Right hindlimb (tissue), 1 donor: Measurements from ENCODE around the gene KCND3.

ENCODE experiments used
- DNase-seq: peaks from one replicate; pipeline ENCODE4 v3.0.0-alpha.2; 2018

The KCND3 gene

GRCh38 chr1:111836111-111836510, 153.4 kb downstream of the KCND3 start:
- no peak for DNase-seq

GRCh38 chr1:111835514-111835913, 154.0 kb downstream of the KCND3 start:
- no peak for DNase-seq

GRCh38 chr1:111834956-111835355, 154.5 kb downstream of the KCND3 start:
- no peak for DNase-seq

DNA sequence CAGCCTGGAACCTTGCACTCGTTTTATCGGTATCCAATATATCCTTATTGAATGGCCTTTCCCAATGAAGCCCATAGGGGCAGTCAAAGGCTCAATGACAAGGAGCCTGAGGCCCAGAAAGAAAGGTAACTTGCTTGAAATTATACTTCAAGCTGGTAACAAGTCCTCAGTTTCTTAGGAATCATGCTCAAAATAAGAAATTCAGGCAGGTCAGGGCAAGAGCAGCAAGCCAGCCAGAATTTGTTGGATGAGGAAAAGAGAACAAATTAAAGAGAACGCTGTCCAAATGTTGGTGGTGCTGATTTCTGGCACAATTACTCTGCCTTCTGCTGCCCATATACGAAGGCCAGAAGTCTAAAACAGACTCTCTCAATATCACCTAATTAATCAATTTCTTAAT, 156.1 kb downstream of the KCND3 start:
- DNase-seq, result no peak

DNA sequence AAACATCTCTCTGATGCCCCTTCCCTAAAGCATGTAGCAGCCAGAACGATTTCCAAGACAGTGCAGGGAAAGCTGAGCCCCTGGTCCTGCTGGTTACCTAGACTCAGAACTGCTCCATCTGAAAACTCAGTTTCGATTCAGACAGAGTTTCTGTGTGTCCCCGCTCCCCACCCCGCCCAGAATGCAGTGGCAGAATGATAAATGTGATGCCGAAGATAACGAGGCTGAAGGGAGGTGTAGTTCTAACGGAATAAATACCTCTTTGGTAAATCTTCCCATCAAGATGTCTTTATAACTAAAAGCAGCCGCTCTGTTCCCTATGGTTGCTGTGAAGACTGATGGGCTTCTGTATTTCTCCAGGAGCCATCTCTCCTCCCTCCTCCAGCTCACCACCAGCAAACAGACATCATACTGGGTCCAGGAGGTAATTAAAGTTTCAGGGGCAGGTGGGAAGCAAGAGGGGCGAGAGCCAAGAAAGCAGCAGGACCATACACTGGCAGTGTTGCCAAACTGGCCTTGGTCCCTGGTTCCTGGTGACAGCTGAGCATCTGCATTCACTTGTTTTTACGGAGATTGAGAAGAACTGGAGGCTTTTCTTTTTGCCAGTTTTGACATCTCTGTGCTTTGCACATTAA, 156.8 kb downstream of the KCND3 start:
- DNase-seq, result no peak

DNA sequence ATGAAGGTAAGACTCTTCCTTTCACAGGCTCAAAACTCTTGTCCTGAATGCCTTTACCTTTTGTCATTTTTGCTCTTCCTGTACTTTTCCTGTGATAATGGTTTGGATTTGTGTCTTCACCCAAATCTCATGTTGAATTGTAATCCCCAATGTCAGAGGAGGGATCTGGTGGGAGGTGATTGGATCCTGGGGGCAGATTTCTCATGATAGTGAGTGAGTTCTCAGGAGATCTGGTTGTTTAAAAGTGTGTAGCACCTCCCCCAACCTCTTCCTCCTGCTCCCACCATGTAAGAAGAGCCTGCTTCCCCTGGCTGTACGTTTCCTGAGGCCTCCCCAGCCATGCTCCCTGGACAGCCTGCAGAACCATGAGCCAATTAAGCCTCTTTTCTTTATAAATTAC, 158.3 kb downstream of the KCND3 start:
- DNase-seq, result no peak

- DNase-seq, result no peak
Measured at GRCh38 chr1:111827946-111828345, 161.5 kb downstream of the KCND3 start.

GRCh38 chr1:111826278-111826677, 163.2 kb downstream of the KCND3 start:
- no peak for DNase-seq

- DNase-seq, result no peak
Measured at GRCh38 chr1:111825217-111825616, 164.3 kb downstream of the KCND3 start.

DNA sequence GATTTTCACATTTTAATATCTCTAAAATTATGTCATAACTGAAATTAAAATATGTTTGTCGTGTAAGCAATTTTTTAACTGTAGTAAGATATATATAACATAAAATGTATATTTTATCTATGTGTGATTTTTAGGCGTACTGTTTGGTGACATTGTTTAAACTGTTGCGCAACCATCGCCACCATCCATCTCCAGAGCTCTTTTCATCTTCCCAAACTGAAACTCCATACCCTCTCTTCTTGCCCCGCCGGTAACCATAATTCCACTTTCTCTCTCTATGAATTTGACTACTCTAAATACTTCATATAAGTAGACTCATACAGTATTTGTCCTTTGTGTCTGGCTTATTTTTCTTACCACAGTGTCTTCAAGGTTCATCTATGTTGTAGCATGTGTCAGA, 167.3 kb downstream of the KCND3 start:
- no peak for DNase-seq

- DNase-seq, result no peak
Measured at GRCh38 chr1:111821121-111821745, 168.2 kb downstream of the KCND3 start.

GRCh38 chr1:111819566-111820263, 169.8 kb downstream of the KCND3 start:
- DNase-seq, result no peak

GRCh38 chr1:111818546-111818945, 170.9 kb downstream of the KCND3 start:
- DNase-seq, result no peak

- no peak for DNase-seq
Measured at GRCh38 chr1:111818081-111818480, 171.4 kb downstream of the KCND3 start.

GRCh38 chr1:111814642-111815041, 174.8 kb downstream of the KCND3 start:
- DNase-seq, result no peak

- no peak for DNase-seq
Measured at GRCh38 chr1:111814305-111814628, 175.2 kb downstream of the KCND3 start.

GRCh38 chr1:111813440-111814304, 175.8 kb downstream of the KCND3 start:
- DNase-seq, result no peak

DNA sequence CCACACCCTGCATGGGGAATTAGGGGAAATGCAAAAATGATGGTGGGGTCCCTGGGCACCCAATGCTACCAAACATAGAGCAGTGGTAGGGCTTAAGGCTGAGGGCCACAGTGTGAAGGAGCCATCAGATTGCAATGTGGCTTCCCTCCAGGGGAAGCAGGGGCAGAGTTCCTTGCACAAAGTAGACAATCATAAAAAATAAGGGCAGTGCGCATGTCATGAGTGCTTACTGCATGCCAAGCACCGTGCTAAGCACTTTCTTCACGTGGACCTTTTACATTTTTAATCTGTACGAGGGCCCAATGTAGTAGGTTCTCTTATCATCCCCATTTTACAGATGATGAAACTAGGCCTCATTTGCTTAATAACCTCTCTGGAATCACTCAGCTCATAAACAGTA, 177.2 kb downstream of the KCND3 start:
- DNase-seq, result no peak

DNA sequence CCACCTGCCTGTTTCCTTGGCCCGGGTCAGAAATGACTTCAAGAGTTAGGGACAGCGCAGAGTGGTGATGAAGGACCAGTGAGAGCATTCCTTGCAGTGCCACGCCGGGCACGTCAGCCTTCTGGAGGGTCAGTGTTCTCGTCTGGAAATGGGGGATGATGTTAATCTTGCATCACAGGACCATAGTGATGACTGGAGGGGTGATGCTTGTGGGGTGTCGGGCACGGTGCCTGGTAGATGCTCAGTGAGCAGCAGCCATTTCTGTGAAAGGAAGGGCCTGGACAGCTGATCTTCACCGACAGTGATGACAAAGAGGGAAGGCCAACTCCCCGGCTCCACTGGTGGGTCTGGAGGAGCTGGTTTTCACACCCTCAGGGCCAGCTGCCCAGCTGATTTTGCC, 177.6 kb downstream of the KCND3 start:
- DNase-seq, result no peak

GRCh38 chr1:111805251-111805650, 184.2 kb downstream of the KCND3 start:
- DNase-seq, result no peak

DNA sequence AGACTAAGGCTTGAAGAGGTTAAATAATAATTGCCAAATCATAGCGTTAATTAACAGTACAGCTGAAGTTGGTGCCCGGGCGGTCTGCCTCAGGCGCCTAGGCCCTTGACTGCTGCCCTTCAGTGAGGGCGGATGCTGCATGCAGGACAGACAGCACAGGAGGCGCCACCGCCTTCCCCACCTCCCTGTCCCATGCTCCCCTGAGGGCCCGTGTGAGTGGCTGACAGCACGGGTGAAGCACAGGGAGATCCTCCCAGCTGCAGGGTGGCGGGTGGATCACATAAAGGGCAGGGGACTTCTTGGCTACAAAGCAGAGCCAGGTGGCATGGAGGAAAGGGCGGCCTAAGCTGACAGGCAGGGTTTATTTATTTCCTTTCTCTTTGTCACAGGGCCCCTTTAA, 184.7 kb downstream of the KCND3 start:
- DNase-seq, result no peak

DNA sequence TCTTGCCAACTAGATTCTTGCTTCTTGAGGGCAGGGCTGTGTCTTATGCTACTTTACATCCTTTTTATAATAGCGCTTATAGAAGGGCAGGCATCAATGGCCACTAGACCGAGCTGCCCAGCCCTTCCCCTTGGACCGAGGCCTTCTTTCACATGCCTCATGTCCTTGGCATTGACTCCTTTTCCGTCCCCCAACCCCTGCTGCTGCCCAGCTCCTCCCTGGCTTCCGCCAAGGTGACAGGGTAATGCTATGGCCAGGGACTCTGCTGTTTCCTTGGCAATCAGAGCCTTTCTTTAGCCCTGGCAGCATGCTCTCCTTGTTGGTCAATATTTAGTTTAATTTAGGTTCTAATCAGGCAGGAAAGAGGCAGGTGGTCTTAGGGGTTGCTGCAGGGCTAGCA, 185.5 kb downstream of the KCND3 start:
- no peak for DNase-seq

GRCh38 chr1:111802984-111803383, 186.5 kb downstream of the KCND3 start:
- DNase-seq, result no peak

DNA sequence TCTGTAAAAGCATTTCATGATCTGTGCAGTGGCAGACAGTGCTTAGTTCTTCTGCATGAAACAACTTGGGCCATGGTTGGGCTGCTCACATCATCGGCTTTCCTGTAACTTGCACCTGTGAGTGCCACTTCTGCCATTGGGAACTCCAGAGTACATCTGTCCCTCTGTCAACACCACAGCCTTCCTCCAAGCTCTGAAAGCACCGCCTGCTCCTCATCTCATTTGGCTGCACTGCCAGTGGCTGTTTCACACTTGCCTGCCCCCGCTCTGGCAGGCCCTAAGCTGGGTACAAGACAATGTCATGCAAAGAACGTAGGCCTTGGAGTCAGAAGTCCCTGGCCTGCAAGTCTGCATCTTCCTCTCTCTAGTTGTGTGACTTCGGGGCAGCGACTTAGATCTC, 187.4 kb downstream of the KCND3 start:
- DNase-seq, result no peak
